GM12878 (cell line): Measurements from ENCODE around the gene SGF29. TPM values are rescaled to one million over a fixed set of nuclear protein-coding genes. Genes with fewer than 3 reads are reported as not detected.
"Not testable (repeated sequence)": the region's sequence is repeated elsewhere in the genome, so short reads cannot be mapped to it uniquely, and the experiment has no call there.

ENCODE experiments used
- ATAC-seq: fragments of 200-7000 bp; cut with Tn5 transposase; 3 replicates; pipeline ENCODE4 v1.9.1; 2020; ENCODE audit warnings: mild to moderate bottlenecking, moderate library complexity
- BruUV-seq: library from RNA; stranded (reverse); fragments of 400-500 nt; replicated peaks from 2 replicates; lab custom pipeline; 2021; lab: Mats Ljungman, UMichigan
- CTCF ChIA-PET: fragments of 300-600 bp; sonication (Branson Sonifier 250); formaldehyde crosslinking; extraction: SDS; loops from one replicate; lab custom pipeline; 2021; ENCODE audit warnings: inconsistent platforms; lab: Yijun Ruan, JAX
- POLR2A ChIA-PET: fragments of 350-600 bp; formaldehyde crosslinking; extraction: SDS; loops from one replicate; lab custom pipeline; 2021; ENCODE audit warnings: inconsistent platforms; lab: Charles Lee
- RAD21 ChIA-PET: fragments of 300-600 bp; sonication (Branson Sonifier 250); formaldehyde crosslinking; loops from one replicate; lab custom pipeline; 2023; ENCODE audit warnings: antibody characterized with exemption; ENCODE audit not compliant: unreplicated experiment; lab: Charles Lee
- SMC1A ChIA-PET: fragments of 300-600 bp; sonication (Branson Sonifier 250); formaldehyde crosslinking; loops from one replicate; lab custom pipeline; 2023; ENCODE audit not compliant: unreplicated experiment, uncharacterized antibody; lab: Charles Lee
- DNase-seq: peaks from one replicate; pipeline ENCODE4 v3.0.0-alpha.2; 2011; ENCODE audit warnings: low read depth, low spot score
- FAIRE-seq: peaks from 3 replicates; lab custom pipeline; 2011; peaks lifted over from hg19 to GRCh38; lab: Jason Lieb, UNC
- H2AFZ ChIP-seq: 2 replicates; pipeline ENCODE4 v1.6.0; 2011; ENCODE audit warnings: low read depth, low read length, control low read depth; ENCODE audit not compliant: control insufficient read depth
- H3K27ac ChIP-seq: 2 replicates; pipeline ENCODE4 v1.5.1; 2011; ENCODE audit warnings: control low read depth; ENCODE audit not compliant: control insufficient read depth, insufficient read depth
- H3K27me3 ChIP-seq, 2 experiments: replicated peaks in 1 of 2; 2 replicates each; pipeline versions ENCODE4 v1.6.0 to v1.6.1; 2011; ENCODE audit warnings: low read length in 1 of 2; ENCODE audit not compliant: control insufficient read depth in 2 of 2, insufficient read depth in 2 of 2
- H3K36me3 ChIP-seq, 2 experiments: 2 replicates each; pipeline ENCODE4 v1.5.1; 2011; ENCODE audit warnings: low read length in 1 of 2; ENCODE audit not compliant: control insufficient read depth in 2 of 2, insufficient read depth in 2 of 2
- H3K4me1 ChIP-seq: 2 replicates; pipeline ENCODE4 v1.6.1; 2011; ENCODE audit warnings: mild to moderate bottlenecking, low read length, moderate library complexity, mixed read lengths; ENCODE audit not compliant: control insufficient read depth, insufficient read depth
- H3K4me2 ChIP-seq: 2 replicates; pipeline ENCODE4 v1.6.0; 2011; ENCODE audit warnings: control low read depth; ENCODE audit not compliant: control insufficient read depth, insufficient read depth
- H3K4me3 ChIP-seq: fragments of 200-600 bp; sonication (generic); 2 replicates; pipeline ENCODE4 v1.5.1; 2016
- H3K79me2 ChIP-seq: 2 replicates; pipeline ENCODE4 v1.6.0; 2011; ENCODE audit warnings: low read length; ENCODE audit not compliant: control insufficient read depth, insufficient read depth
- H3K9ac ChIP-seq: 2 replicates; pipeline ENCODE4 v1.8.0; 2011; ENCODE audit warnings: low read length, control low read depth, mixed read lengths; ENCODE audit not compliant: control insufficient read depth, insufficient read depth
- H3K9me3 ChIP-seq: replicated peaks from 3 replicates; pipeline ENCODE4 v1.5.1; 2011; ENCODE audit warnings: mild to moderate bottlenecking, low read length; ENCODE audit not compliant: control insufficient read depth, insufficient read depth
- H4K20me1 ChIP-seq: 2 replicates; pipeline ENCODE4 v1.6.0; 2011; ENCODE audit not compliant: control insufficient read depth, insufficient read depth
- WGBS: methylation state at CpG from one replicate; pipeline ENCODE4 v1.1.6; 2016; ENCODE audit warnings: low lambda C conversion rate; ENCODE audit not compliant: insufficient replicate concordance, insufficient coverage; ENCODE audit errors: missing lambda C conversion rate; 5-methylcytosine and 5-hydroxymethylcytosine counted together
- in situ Hi-C: fragments of 300-500 bp; cut with MboI; formaldehyde crosslinking; loops from 9 replicates; pipeline ENCODE4 v1.14.3; 2018; ENCODE audit warnings: mixed read lengths
- intact Hi-C: fragments of 100-400 bp; cut with micrococcal nuclease; formaldehyde crosslinking; loops from one replicate; pipeline ENCODE4 v1.14.2; 2022; ENCODE audit not compliant: unreplicated experiment
- polyA plus RNA-seq, 11 experiments: library from polyadenylated mRNA; depleted of rRNA in 4 of 11; unstranded in 6 of 11; stranded (reverse) in 5 of 11; fragments of >200 nt; fragmentation: Nextera tagmentation in 4 of 11; fragmentation: Illumina TruSeq in 1 of 11; extraction: Ambion mirVana in 4 of 11; extraction: Trizol in 1 of 11; gene quantifications; 1 replicate in 1 of 11; 2 replicates in 10 of 11; pipeline versions ENCODE4 v1.2.1 to v1.2.3, GENCODE V29; 2011 to 2016; ENCODE audit warnings: inconsistent platforms in 2 of 11, missing spikeins in 2 of 11, low read depth in 1 of 11
- total RNA-seq, 4 experiments: library from RNA; depleted of rRNA in 3 of 4; stranded (reverse); fragments of >200 nt in 3 of 4; fragmentation: Illumina TruSeq in 1 of 4; extraction: Trizol in 1 of 4; gene quantifications; 2 replicates each; pipeline versions ENCODE4 v1.2.1 to v1.2.3, GENCODE V29; 2013 to 2021

The SGF29 gene
- total and polyA plus RNA-seq, 10 of the 15 experiments (the other 5 are each of a cell fraction or from before 2014, with no cell fraction given) = 2.2 to 20.1 (median 12.3) TPM

- H3K9me3 ChIP-seq, ATAC-seq, DNase-seq, H2AFZ ChIP-seq, CTCF ChIA-PET, H3K9ac ChIP-seq, BruUV-seq, in situ Hi-C loops, RAD21 ChIA-PET, H3K4me1 ChIP-seq, POLR2A ChIA-PET, H3K4me3 ChIP-seq, intact Hi-C loops, H3K36me3 ChIP-seq, H3K4me2 ChIP-seq, H3K79me2 ChIP-seq, H4K20me1 ChIP-seq, SMC1A ChIA-PET, H3K27me3 ChIP-seq, FAIRE-seq, H3K27ac ChIP-seq: not testable (repeated sequence)
- WGBS = 68% methylated on average over 12 of the region's 13 CpGs
These were observed 47.9 kb downstream of the SGF29 start for GRCh38 chr16:28601589-28601988.

- POLR2A ChIA-PET, H3K4me1 ChIP-seq, in situ Hi-C loops, SMC1A ChIA-PET, H3K36me3 ChIP-seq, H3K79me2 ChIP-seq, FAIRE-seq, H3K9me3 ChIP-seq, H2AFZ ChIP-seq, H3K27me3 ChIP-seq, BruUV-seq, H3K9ac ChIP-seq, DNase-seq, H3K4me3 ChIP-seq, H3K4me2 ChIP-seq, RAD21 ChIA-PET, H3K27ac ChIP-seq, intact Hi-C loops, H4K20me1 ChIP-seq: not testable (repeated sequence)
- peak; percentile 27; the same call in 2 of the 3 replicates for ATAC-seq
- 13% methylated on average over 5 of the region's 10 CpGs for WGBS
- CTCF ChIA-PET = interaction anchor here (1.0 kb wide), 1 partner anchor 8 kb away, joined by 5 read pairs; no protein-coding TSS in a partner anchor
These were observed 48.3 kb downstream of the SGF29 start for GRCh38 chr16:28602062-28602461.
